Effector memory CD4-positive, alpha-beta T cell (primary cell): Measurements from ENCODE around the gene PRR11.

Source experiments
- DNase-seq, 3 donors: peaks; one replicate each; pipeline ENCODE4 v3.0.0-alpha.2; 2020
- H3K27ac ChIP-seq: 2 replicates; pipeline ENCODE4 v1.7.0; 2013; ENCODE audit warnings: mild to moderate bottlenecking, low read length, moderate library complexity; ENCODE audit not compliant: insufficient read depth, poor library complexity, severe bottlenecking
- H3K27me3 ChIP-seq: replicated peaks from 2 replicates; pipeline ENCODE4 v1.7.0; 2013; ENCODE audit warnings: mild to moderate bottlenecking, low read length; ENCODE audit not compliant: insufficient read depth, control insufficient read depth, poor library complexity, severe bottlenecking
- H3K36me3 ChIP-seq: 2 replicates; pipeline ENCODE4 v1.7.0; 2013; ENCODE audit warnings: mild to moderate bottlenecking, low read length, moderate library complexity; ENCODE audit not compliant: control insufficient read depth, insufficient read depth
- H3K4me1 ChIP-seq: 2 replicates; pipeline ENCODE4 v1.7.0; 2013; ENCODE audit warnings: low read length, mild to moderate bottlenecking; ENCODE audit not compliant: control insufficient read depth, insufficient read depth, poor library complexity, severe bottlenecking
- H3K4me3 ChIP-seq: 2 replicates; pipeline ENCODE4 v1.7.0; 2013; ENCODE audit warnings: low read length, low read depth, mild to moderate bottlenecking; ENCODE audit not compliant: insufficient read depth, poor library complexity, severe bottlenecking
- H3K9me3 ChIP-seq: 2 replicates; pipeline ENCODE4 v1.7.0; 2013; ENCODE audit warnings: mild to moderate bottlenecking, low read length, moderate library complexity; ENCODE audit not compliant: control insufficient read depth

The PRR11 gene

GRCh38 chr17:59151006-59151405 is 4.5 kb upstream of the PRR11 start:
- H3K4me1 ChIP-seq = peaks cover 4% of the 10 kb centered on the region
- no peaks in the 10 kb centered on the region for H3K27me3 ChIP-seq
- H3K27ac ChIP-seq = no peak overlapping the region
- H3K9me3 ChIP-seq = no peaks in the 10 kb centered on the region
- DNase-seq = no peak
- H3K36me3 ChIP-seq = no peaks in the 10 kb centered on the region
- H3K4me3 ChIP-seq = no peak overlapping the region

GRCh38 chr17:59151591-59151990 is 4.0 kb upstream of the PRR11 start:
- Histone ChIP-seq H3K9me3 (no peaks in the 10 kb centered on the region), H3K4me3 (no peak overlapping the region), H3K36me3 (no peaks in the 10 kb centered on the region), H3K27ac (no peak overlapping the region), H3K27me3 (no peaks in the 10 kb centered on the region), H3K4me1 (peaks cover 6% of the 10 kb centered on the region)
- no peak for DNase-seq

GRCh38 chr17:59152925-59153324 is 2.6 kb upstream of the PRR11 start:
- H3K9me3 ChIP-seq = no peaks in the 10 kb centered on the region
- H3K27me3 ChIP-seq = no peaks in the 10 kb centered on the region
- no peak overlapping the region for H3K4me3 ChIP-seq
- no peak for DNase-seq
- no peaks in the 10 kb centered on the region for H3K36me3 ChIP-seq
- H3K27ac ChIP-seq = no peak overlapping the region
- peaks cover 6% of the 10 kb centered on the region for H3K4me1 ChIP-seq

GRCh38 chr17:59154292-59154720 is 1.2 kb upstream of the PRR11 start:
- Histone ChIP-seq H3K4me3 (peak overlapping the region; percentile 86), H3K36me3 (no peaks in the 10 kb centered on the region), H3K27ac (peak overlapping the region; percentile 75), H3K9me3 (no peaks in the 10 kb centered on the region), H3K27me3 (no peaks in the 10 kb centered on the region), H3K4me1 (peaks cover 6% of the 10 kb centered on the region)
- peak in 1 of 3 donors; percentile 17 for DNase-seq

GRCh38 chr17:59154721-59155438 is 666 bp upstream of the PRR11 start, which contains the start of gene SKA2:
TSS of gene SKA2 (minus strand) at chr17:59155186. CDS start at chr17:59155163, 23 bp downstream.
- H3K36me3 ChIP-seq = no peaks in the 10 kb centered on the region
- H3K27ac ChIP-seq = peak within 1 kb of the TSS; percentile 75
- peaks cover 6% of the 10 kb centered on the region for H3K4me1 ChIP-seq
- H3K9me3 ChIP-seq = no peaks in the 10 kb centered on the region
- H3K27me3 ChIP-seq = no peaks in the 10 kb centered on the region
- peak; percentile 96 to 98 (median 97) for DNase-seq
- H3K4me3 ChIP-seq = peak within 1 kb of the TSS; percentile 86

GRCh38 chr17:59160157-59161025 is 4.8 kb downstream of the PRR11 start:
- no peaks in the 10 kb centered on the region for H3K27me3 ChIP-seq
- peak overlapping the region; percentile 44 for H3K27ac ChIP-seq
- H3K4me1 ChIP-seq = peaks cover 11% of the 10 kb centered on the region
- DNase-seq = no peak
- H3K36me3 ChIP-seq = no peaks in the 10 kb centered on the region
- no peak overlapping the region for H3K4me3 ChIP-seq
- no peaks in the 10 kb centered on the region for H3K9me3 ChIP-seq

GRCh38 chr17:59161477-59161876 is 5.9 kb downstream of the PRR11 start:
- H3K27ac ChIP-seq = no peak overlapping the region
- H3K4me3 ChIP-seq = no peak overlapping the region
- no peak for DNase-seq
- H3K9me3 ChIP-seq = no peaks in the 10 kb centered on the region
- H3K27me3 ChIP-seq = no peaks in the 10 kb centered on the region
- H3K36me3 ChIP-seq = no peaks in the 10 kb centered on the region
- peaks cover 5% of the 10 kb centered on the region for H3K4me1 ChIP-seq

- H3K4me3 ChIP-seq = no peak overlapping the region
- H3K4me1 ChIP-seq = peaks cover under 1% of the 10 kb centered on the region
- no peaks in the 10 kb centered on the region for H3K36me3 ChIP-seq
- H3K9me3 ChIP-seq = no peaks in the 10 kb centered on the region
- DNase-seq = peak in 2 of 3 donors; percentile 10 to 16
- no peaks in the 10 kb centered on the region for H3K27me3 ChIP-seq
- no peak overlapping the region for H3K27ac ChIP-seq
These were observed 10.4 kb downstream of the PRR11 start for GRCh38 chr17:59165933-59166342.

GRCh38 chr17:59167571-59168001 is 12.0 kb downstream of the PRR11 start:
- Histone ChIP-seq H3K27me3 (no peaks in the 10 kb centered on the region), H3K9me3 (no peaks in the 10 kb centered on the region), H3K27ac (no peak overlapping the region), H3K4me1 (no peaks in the 10 kb centered on the region), H3K36me3 (no peaks in the 10 kb centered on the region), H3K4me3 (no peak overlapping the region)
- DNase-seq = no peak
